Liver (tissue), 9 donors: Measurements from ENCODE around the gene ME2. TPM values are rescaled to one million over a fixed set of nuclear protein-coding genes. Genes with fewer than 3 reads are reported as not detected.

Experiments used
- DNase-seq: peaks from one replicate; pipeline ENCODE4 v3.0.0-alpha.2; 2017; ENCODE audit warnings: low spot score
- H3K27ac ChIP-seq, 2 donors: one replicate each; pipeline ENCODE4 v1.7.0; 2013; ENCODE audit warnings: inconsistent platforms in 2 of 2, low read length in 2 of 2, control low read depth in 1 of 2, low read depth in 1 of 2, mild to moderate bottlenecking in 1 of 2
- H3K27me3 ChIP-seq, 4 donors: one replicate each; pipeline versions ENCODE4 v1.6.1 to v1.7.0; 2013; ENCODE audit warnings: low read length in 3 of 4, inconsistent platforms in 1 of 4, mild to moderate bottlenecking in 1 of 4, moderate library complexity in 1 of 4; ENCODE audit not compliant: control insufficient read depth in 4 of 4, insufficient read depth in 4 of 4
- H3K36me3 ChIP-seq, 4 donors: one replicate each; pipeline versions ENCODE4 v1.6.1 to v1.7.0; 2013; ENCODE audit warnings: low read length in 3 of 4, mild to moderate bottlenecking in 3 of 4, low read depth in 1 of 4, moderate library complexity in 1 of 4; ENCODE audit not compliant: control insufficient read depth in 4 of 4, insufficient read depth in 3 of 4
- H3K4me1 ChIP-seq, 4 donors: one replicate each; pipeline versions ENCODE4 v1.6.1 to v1.7.0; 2013; ENCODE audit warnings: low read length in 3 of 4, mild to moderate bottlenecking in 3 of 4, moderate library complexity in 1 of 4; ENCODE audit not compliant: control insufficient read depth in 4 of 4, insufficient read depth in 4 of 4
- H3K4me3 ChIP-seq, 3 donors: one replicate each; pipeline versions ENCODE4 v1.6.1 to v1.7.0; 2013; ENCODE audit warnings: low read length in 3 of 3, control low read depth in 1 of 3, low read depth in 1 of 3, mild to moderate bottlenecking in 1 of 3
- H3K9ac ChIP-seq, 2 donors: one replicate each; pipeline ENCODE4 v1.7.0; 2013; ENCODE audit warnings: low read length in 2 of 2, mild to moderate bottlenecking in 2 of 2, moderate library complexity in 2 of 2, control low read depth in 1 of 2, low read depth in 1 of 2
- H3K9me3 ChIP-seq, 4 donors: one replicate each; pipeline versions ENCODE4 v1.6.1 to v1.7.0; 2013; ENCODE audit warnings: low read length in 3 of 4; ENCODE audit not compliant: control insufficient read depth in 4 of 4
- ATF3 ChIP-seq: IDR thresholded peaks from 2 replicates; pipeline ENCODE4 v1.6.1; 2016; ENCODE audit warnings: antibody characterized with exemption
- CTCF ChIP-seq: fragments of 150-350 bp; IDR thresholded peaks from 2 replicates; pipeline ENCODE4 v1.5.1; 2017; ENCODE audit warnings: improper control_type of control experiment, low read depth, low read length; ENCODE audit not compliant: missing input control
- EGR1 ChIP-seq, 2 donors: IDR thresholded peaks; 2 replicates each; pipeline ENCODE4 v1.6.1; 2016 to 2018; ENCODE audit warnings: antibody characterized with exemption in 2 of 2, low read depth in 2 of 2
- FOXA1 ChIP-seq: IDR thresholded peaks from 2 replicates; pipeline ENCODE4 v1.6.1; 2016; ENCODE audit warnings: antibody characterized with exemption
- FOXA2 ChIP-seq: IDR thresholded peaks from 2 replicates; pipeline ENCODE4 v1.6.1; 2016; ENCODE audit warnings: antibody characterized with exemption
- GABPA ChIP-seq, 2 donors: IDR thresholded peaks in 1 of 2; conservative IDR thresholded peaks in 1 of 2; 2 replicates each; pipeline ENCODE4 v1.6.1; 2016; ENCODE audit warnings: antibody characterized with exemption in 2 of 2, mild to moderate bottlenecking in 1 of 2, moderate library complexity in 1 of 2
- HNF4A ChIP-seq, 2 donors: conservative IDR thresholded peaks; 2 replicates each; pipeline ENCODE4 v1.6.1; 2016; ENCODE audit warnings: antibody characterized with exemption in 2 of 2, mild to moderate bottlenecking in 2 of 2
- HNF4G ChIP-seq: IDR thresholded peaks from 2 replicates; pipeline ENCODE4 v1.6.1; 2016; ENCODE audit warnings: antibody characterized with exemption
- JUND ChIP-seq, 2 donors: IDR thresholded peaks; 2 replicates each; pipeline ENCODE4 v1.6.1; 2016; ENCODE audit warnings: antibody characterized with exemption in 2 of 2
- MAX ChIP-seq: IDR thresholded peaks from 2 replicates; pipeline ENCODE4 v1.6.1; 2016; ENCODE audit warnings: antibody characterized with exemption
- NR2F2 ChIP-seq: IDR thresholded peaks from 2 replicates; pipeline ENCODE4 v1.6.1; 2016; ENCODE audit warnings: antibody characterized with exemption
- RAD21 ChIP-seq, 2 donors: IDR thresholded peaks; 2 replicates each; pipeline ENCODE4 v1.6.1; 2016; ENCODE audit warnings: antibody characterized with exemption in 2 of 2, mild to moderate bottlenecking in 2 of 2
- REST ChIP-seq: IDR thresholded peaks from 2 replicates; pipeline ENCODE4 v1.6.1; 2016; ENCODE audit warnings: antibody characterized with exemption, mild to moderate bottlenecking
- RXRA ChIP-seq, 2 donors: IDR thresholded peaks; 2 replicates each; pipeline ENCODE4 v1.6.1; 2017 to 2018; ENCODE audit warnings: antibody characterized with exemption in 2 of 2, mild to moderate bottlenecking in 1 of 2
- SP1 ChIP-seq: IDR thresholded peaks from 2 replicates; pipeline ENCODE4 v1.6.1; 2018; ENCODE audit warnings: antibody characterized with exemption, mild to moderate bottlenecking
- TAF1 ChIP-seq: conservative IDR thresholded peaks from 2 replicates; pipeline ENCODE4 v1.6.1; 2016; ENCODE audit warnings: antibody characterized with exemption, mild to moderate bottlenecking
- YY1 ChIP-seq: IDR thresholded peaks from 2 replicates; pipeline ENCODE4 v1.6.1; 2016; ENCODE audit warnings: antibody characterized with exemption, mild to moderate bottlenecking
- ZBTB33 ChIP-seq: IDR thresholded peaks from 2 replicates; pipeline ENCODE4 v1.6.1; 2016; ENCODE audit warnings: antibody characterized with exemption
- WGBS: extraction: QIAGEN DNeasy Blood & Tissue Kit; methylation state at CpG from one replicate; pipeline ENCODE4 v1.1.7; 2013; 5-methylcytosine and 5-hydroxymethylcytosine counted together
- polyA plus RNA-seq, 2 donors: library from polyadenylated mRNA; stranded (reverse) in 1 of 2; unstranded in 1 of 2; fragments of 200-250 nt in 1 of 2; fragments of >200 nt in 1 of 2; fragmentation: Nextera tagmentation in 1 of 2; extraction: Ambion mirVana in 1 of 2; gene quantifications; one replicate each; pipeline versions ENCODE4 v1.2.1 to v1.2.3, GENCODE V29; 2013 to 2015
- total RNA-seq, 2 donors: library from RNA; depleted of rRNA; stranded (reverse); fragments of >200 nt; gene quantifications; one replicate each; pipeline ENCODE4 v1.2.3, GENCODE V29; 2014
- donor health status: healthy.
- donor health status: healthy.
- donor health status: healthy.
- donor health status: healthy.
- donor health status: healthy.

ME2 gene
- total and polyA plus RNA-seq, 4 donors, result 9.0 to 33.8 (median 16.1) TPM

- no peak for TF ChIP-seq FOXA2
- no peak for TF ChIP-seq TAF1
- TF ChIP-seq FOXA1, result no peak
Observed at GRCh38 chr18:50947899-50948298, 69.0 kb downstream of the ME2 start (continued).

GRCh38 chr18:50949185-50949584 lies 70.3 kb downstream of the ME2 start:
- WGBS, result 96% methylated on average over 6 of the region's 6 CpGs
- no peak for DNase-seq
- no peak overlapping the region for H3K27ac ChIP-seq

More at GRCh38 chr18:50949185-50949584, 70.3 kb downstream of the ME2 start:
- Histone ChIP-seq H3K36me3 (peaks cover under 1 to 4% (median 2%) of the 10 kb centered on the region in 4 donors), H3K4me3 (no peak overlapping the region), H3K4me1 (no peaks in the 10 kb centered on the region), H3K27me3 (no peaks in the 10 kb centered on the region), H3K9ac (no peak overlapping the region), H3K9me3 (no peaks in the 10 kb centered on the region)
- TF ChIP-seq NR2F2, result no peak
- no peak for TF ChIP-seq JUND (IDR thresholded peaks at IDR 0.05)
- TF ChIP-seq SP1, result no peak
- TF ChIP-seq RAD21 (IDR thresholded peaks at IDR 0.05), result no peak
- TF ChIP-seq CTCF, result no peak
- TF ChIP-seq HNF4A (conservative IDR thresholded peaks at IDR 0.05), result no peak
- TF ChIP-seq FOXA2, result no peak
- TF ChIP-seq EGR1 (IDR thresholded peaks at IDR 0.05; ENCODE audit: low read depth in 2 of 2), result no peak
- no peak for TF ChIP-seq YY1
- no peak for TF ChIP-seq ZBTB33
- TF ChIP-seq RXRA (IDR thresholded peaks at IDR 0.05), result no peak
- no peak for TF ChIP-seq TAF1
- TF ChIP-seq ATF3, result no peak
- TF ChIP-seq FOXA1, result no peak
- no peak for TF ChIP-seq MAX
- no peak for TF ChIP-seq REST
- TF ChIP-seq GABPA (IDR thresholded peaks at IDR 0.05 in 1 of 2, conservative IDR thresholded peaks at IDR 0.05 in 1 of 2), result no peak
- no peak for TF ChIP-seq HNF4G
